K562 (cell line): ENCODE results near the gene UBE2N. TPM values are rescaled to one million over a fixed set of nuclear protein-coding genes. Genes with fewer than 3 reads are reported as not detected.
A peak's percentile ranks its signal among the peaks of the same experiment; 100 is the strongest.

Experiments
- ATAC-seq: fragments of 200-7000 bp; cut with Tn5 transposase; 3 replicates; pipeline ENCODE4 v1.9.1; 2020; ENCODE audit warnings: moderate library complexity
- BruUV-seq: library from RNA; stranded (reverse); fragments of 400-500 nt; replicated peaks from 2 replicates; lab custom pipeline; 2021; lab: Mats Ljungman, UMichigan
- CTCF ChIA-PET: fragments of 300-600 bp; formaldehyde crosslinking; extraction: SDS; loops from one replicate; lab custom pipeline; 2021; ENCODE audit warnings: low intra/inter-chr PET ratio; lab: Yijun Ruan, JAX
- POLR2A ChIA-PET: fragments of 300-600, 350-650 bp; sonication (Branson Sonifier 250); formaldehyde crosslinking; extraction: SDS; loops from one replicate; lab custom pipeline; 2021; ENCODE audit warnings: antibody characterized with exemption, inconsistent platforms; lab: Yijun Ruan, JAX
- DNase-seq, 4 experiments: peaks; one replicate each; pipeline versions ENCODE4 v3.0.0 to v3.0.0-alpha.2; 2011 to 2018; ENCODE audit warnings: low spot score in 3 of 4, mixed read lengths in 3 of 4; ENCODE audit errors: extremely low read depth in 1 of 4
- FAIRE-seq: peaks from 2 replicates; lab custom pipeline; 2011; peaks lifted over from hg19 to GRCh38; lab: Jason Lieb, UNC
- H2AFZ ChIP-seq: 2 replicates; pipeline ENCODE4 v1.6.0; 2011; ENCODE audit warnings: low read depth, low read length, control low read depth, inconsistent platforms
- H3K27ac ChIP-seq: fragments of 200-600 bp; 3 replicates; pipeline ENCODE4 v1.8.0; 2011; ENCODE audit warnings: low read depth, mild to moderate bottlenecking, control low read depth, inconsistent platforms, low read length, moderate library complexity, mixed read lengths; ENCODE audit errors: extremely low read depth
- H3K27me3 ChIP-seq, 2 experiments: fragments of 300-600 bp in 1 of 2; 2 replicates in 1 of 2; 3 replicates in 1 of 2; pipeline versions ENCODE4 v1.6.0 to v1.8.0; 2011; ENCODE audit warnings: inconsistent platforms in 2 of 2, low read length in 2 of 2, mild to moderate bottlenecking in 1 of 2, mixed read lengths in 1 of 2, moderate library complexity in 1 of 2; ENCODE audit not compliant: control insufficient read depth in 2 of 2, insufficient read depth in 2 of 2
- H3K36me3 ChIP-seq: fragments of 300-600 bp; 3 replicates; pipeline ENCODE4 v1.8.0; 2011; ENCODE audit warnings: mild to moderate bottlenecking, low read length, inconsistent platforms; ENCODE audit not compliant: control insufficient read depth, insufficient read depth
- H3K4me1 ChIP-seq, 2 experiments: fragments of 200-600 bp in 1 of 2; replicated peaks in 1 of 2; 2 replicates in 1 of 2; 3 replicates in 1 of 2; pipeline versions ENCODE4 v1.5.1 to v1.8.0; 2011; ENCODE audit warnings: inconsistent platforms in 2 of 2, low read length in 2 of 2, mild to moderate bottlenecking in 1 of 2, mixed read lengths in 1 of 2, moderate library complexity in 1 of 2; ENCODE audit not compliant: control insufficient read depth in 2 of 2, insufficient read depth in 2 of 2
- H3K4me2 ChIP-seq: 2 replicates; pipeline ENCODE4 v1.6.1; 2011; ENCODE audit warnings: low read length, control low read depth, inconsistent platforms, mixed read lengths; ENCODE audit not compliant: insufficient read depth
- H3K4me3 ChIP-seq: fragments of 200-600 bp; sonication (generic), shearing (Covaris generic); 2 replicates; pipeline ENCODE4 v1.5.1; 2016; ENCODE audit warnings: control low read depth, inconsistent platforms
- H3K79me2 ChIP-seq: fragments of 200-600 bp; 3 replicates; pipeline ENCODE4 v1.8.0; 2011; ENCODE audit warnings: low read length, inconsistent platforms; ENCODE audit not compliant: control insufficient read depth, insufficient read depth
- H3K9ac ChIP-seq, 2 experiments: 2 replicates each; pipeline versions ENCODE4 v1.6.0 to v1.6.1; 2011; ENCODE audit warnings: low read depth in 2 of 2, low read length in 2 of 2, control low read depth in 1 of 2, inconsistent platforms in 1 of 2, mild to moderate bottlenecking in 1 of 2, mixed read lengths in 1 of 2; ENCODE audit not compliant: insufficient read depth in 1 of 2
- H3K9me1 ChIP-seq: one replicate; pipeline ENCODE4 v1.6.0; 2011; ENCODE audit warnings: inconsistent platforms, mild to moderate bottlenecking, low read length, moderate library complexity; ENCODE audit not compliant: control insufficient read depth, insufficient read depth
- H3K9me3 ChIP-seq: replicated peaks from 2 replicates; pipeline ENCODE4 v1.5.1; 2011; ENCODE audit warnings: low read depth, low read length, inconsistent platforms; ENCODE audit not compliant: control insufficient read depth, insufficient read depth
- H4K20me1 ChIP-seq: replicated peaks from 2 replicates; pipeline ENCODE4 v1.6.1; 2011; ENCODE audit warnings: low read length, inconsistent platforms, mixed read lengths; ENCODE audit not compliant: control insufficient read depth, insufficient read depth
- SP1 ChIP-seq: sonication (generic); formaldehyde crosslinking; IDR thresholded peaks from 2 replicates; pipeline ENCODE4 v1.8.1; 2022; ENCODE audit warnings: mild to moderate bottlenecking, missing genetic modification reagents
- TAF9B ChIP-seq: fragments of 450-650 bp; IDR thresholded peaks from 2 replicates; pipeline ENCODE4 v1.6.1; 2018; ENCODE audit warnings: mild to moderate bottlenecking; ENCODE audit not compliant: partially characterized antibody
- TBP ChIP-seq: optimal IDR thresholded peaks from 2 replicates; pipeline ENCODE3; 2011; ENCODE audit warnings: low read depth, low read length, improper control_type of control experiment
- in situ Hi-C: fragments of 300-500 bp; cut with MboI; formaldehyde crosslinking; loops from 4 replicates; pipeline ENCODE4 v1.15.0; 2018; ENCODE audit warnings: inconsistent platforms, mixed read lengths
- intact Hi-C: fragments of 100-400 bp; cut with micrococcal nuclease; formaldehyde crosslinking; loops from 2 replicates; pipeline ENCODE4 v1.14.2; 2022
- polyA plus RNA-seq, 8 experiments: library from polyadenylated mRNA; depleted of rRNA in 4 of 8; stranded (reverse) in 5 of 8; unstranded in 3 of 8; fragments of >200 nt; fragmentation: Nextera tagmentation in 2 of 8; fragmentation: Illumina TruSeq in 1 of 8; extraction: Ambion mirVana in 2 of 8; extraction: Trizol in 1 of 8; gene quantifications; 2 replicates each; pipeline versions ENCODE4 v1.2.1 to v1.2.3, GENCODE V29; 2011 to 2014; ENCODE audit warnings: inconsistent platforms in 1 of 8, missing spikeins in 1 of 8
- total RNA-seq, 7 experiments: library from RNA; depleted of rRNA in 6 of 7; stranded (reverse); fragments of >200 nt in 6 of 7; fragmentation: Illumina TruSeq in 2 of 7; extraction: Trizol in 2 of 7; gene quantifications; 2 replicates each; pipeline versions ENCODE4 v1.2.1 to v1.2.3, GENCODE V29; 2011 to 2021; ENCODE audit warnings: low replicate concordance in 1 of 7
- TF ChIP-seq, protein P1 (sequence below), 2 experiments: IDR thresholded peaks; 2 replicates each; pipeline ENCODE4 v1.6.1; 2011; ENCODE audit warnings: borderline replicate concordance in 1 of 2, control low read depth in 1 of 2, low read depth in 1 of 2, low read length in 1 of 2, mild to moderate bottlenecking in 1 of 2, mixed read lengths in 1 of 2, moderate library complexity in 1 of 2; ENCODE audit not compliant: insufficient read depth in 1 of 2, insufficient read length in 1 of 2, poor library complexity in 1 of 2, severe bottlenecking in 1 of 2; ENCODE audit errors: extremely low read depth in 1 of 2
- TF ChIP-seq, protein P2 (sequence below), 2 experiments: fragments of 450-650 bp; IDR thresholded peaks; 2 replicates each; pipeline ENCODE4 v1.6.1; 2016

UBE2N gene
- total and polyA plus RNA-seq, 9 of the 15 experiments (the other 6 are each of a cell fraction or from before 2014, with no cell fraction given): 189 to 826 (median 260) TPM

DNA sequence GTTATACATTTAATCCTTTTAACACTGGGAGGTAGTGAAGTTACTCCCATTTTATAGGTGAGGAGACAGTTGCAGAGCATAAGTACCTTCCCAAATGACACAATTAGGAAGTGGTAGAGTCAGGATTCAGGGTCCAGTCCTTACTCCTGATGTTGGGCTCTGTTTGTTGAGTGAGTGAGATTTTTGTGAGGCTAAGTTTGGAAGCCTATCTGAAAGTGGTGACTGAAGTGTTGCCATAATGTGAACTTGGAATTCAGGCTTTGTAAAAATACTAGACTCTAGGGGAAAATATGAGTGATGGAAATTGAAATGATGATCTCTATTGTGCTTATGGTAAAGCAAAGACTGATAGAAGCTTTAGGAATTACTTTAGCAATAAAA, 61.8 kb downstream of the UBE2N start:
- in situ Hi-C loops: no loop called here
- POLR2A ChIA-PET: interaction anchor here (0.8 to 1.9 kb wide), 9 partner anchors 10 to 392 kb away, joined by 3 to 7 read pairs (median 3); no protein-coding TSS in a partner anchor

More for the DNA sequence above, 61.8 kb downstream of the UBE2N start:
- Histone ChIP-seq H3K9me3 (no peaks in the 10 kb centered on the region), H4K20me1 (peaks cover 58% of the 10 kb centered on the region), H3K4me3 (peak overlapping the region; percentile 97), H3K36me3 (peaks cover 44% of the 10 kb centered on the region), H3K27me3 (no peaks in the 10 kb centered on the region), H2AFZ (no peak overlapping the region), H3K9me1 (no peaks in the 10 kb centered on the region), H3K4me2 (peak overlapping the region; percentile 99), H3K4me1 (peaks cover 11 to 18% of the 10 kb centered on the region in 2 experiments; a peak in 4 of 5 replicates), H3K79me2 (peaks cover 98% of the 10 kb centered on the region), H3K9ac (peak overlapping the region; percentile 32 to 92; a peak in 3 of 4 replicates), H3K27ac (peak overlapping the region; percentile 88)
- no TSS peak for BruUV-seq
- no peak for ATAC-seq
- DNase-seq: no peak
- no peak for FAIRE-seq
- CTCF ChIA-PET: interaction anchor here (0.7 to 1.7 kb wide), 3 partner anchors 233 to 393 kb away, joined by 3 to 4 read pairs (median 4); no protein-coding TSS in a partner anchor
- intact Hi-C loops: loop anchor here (5.0 kb wide), 3 partner anchors 138 to 283 kb away; no protein-coding TSS in a partner anchor
- TF ChIP-seq TAF9B (peak; percentile 2), SP1 (CRISPR knock-in tag) (0 out of 2 replicates have a peak, but pooled peaks have one; percentile 32), TBP (peak; percentile 49)
- TF ChIP-seq, protein P1, sequence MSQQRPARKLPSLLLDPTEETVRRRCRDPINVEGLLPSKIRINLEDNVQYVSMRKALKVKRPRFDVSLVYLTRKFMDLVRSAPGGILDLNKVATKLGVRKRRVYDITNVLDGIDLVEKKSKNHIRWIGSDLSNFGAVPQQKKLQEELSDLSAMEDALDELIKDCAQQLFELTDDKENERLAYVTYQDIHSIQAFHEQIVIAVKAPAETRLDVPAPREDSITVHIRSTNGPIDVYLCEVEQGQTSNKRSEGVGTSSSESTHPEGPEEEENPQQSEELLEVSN (IDR thresholded peaks at IDR 0.05; ENCODE audit: borderline replicate concordance in 1 of 2, extremely low read depth in 1 of 2, insufficient read depth in 1 of 2, insufficient read length in 1 of 2, low read depth in 1 of 2, low read length in 1 of 2, poor library complexity in 1 of 2, severe bottlenecking in 1 of 2): no peak
- TF ChIP-seq, protein P2, sequence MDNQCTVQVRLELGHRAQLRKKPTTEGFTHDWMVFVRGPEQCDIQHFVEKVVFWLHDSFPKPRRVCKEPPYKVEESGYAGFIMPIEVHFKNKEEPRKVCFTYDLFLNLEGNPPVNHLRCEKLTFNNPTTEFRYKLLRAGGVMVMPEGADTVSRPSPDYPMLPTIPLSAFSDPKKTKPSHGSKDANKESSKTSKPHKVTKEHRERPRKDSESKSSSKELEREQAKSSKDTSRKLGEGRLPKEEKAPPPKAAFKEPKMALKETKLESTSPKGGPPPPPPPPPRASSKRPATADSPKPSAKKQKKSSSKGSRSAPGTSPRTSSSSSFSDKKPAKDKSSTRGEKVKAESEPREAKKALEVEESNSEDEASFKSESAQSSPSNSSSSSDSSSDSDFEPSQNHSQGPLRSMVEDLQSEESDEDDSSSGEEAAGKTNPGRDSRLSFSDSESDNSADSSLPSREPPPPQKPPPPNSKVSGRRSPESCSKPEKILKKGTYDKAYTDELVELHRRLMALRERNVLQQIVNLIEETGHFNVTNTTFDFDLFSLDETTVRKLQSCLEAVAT (IDR thresholded peaks at IDR 0.05): peak; percentile 70 to 83
